Mesendoderm (in vitro differentiated cells): ENCODE data around the gene RUFY4.

Experiments used
- DNase-seq: peaks from one replicate; pipeline ENCODE4 v3.0.0; 2013
- H2AK5ac ChIP-seq: 2 replicates; pipeline ENCODE4 v1.6.1; 2013; ENCODE audit warnings: low read length, inconsistent platforms
- H2BK120ac ChIP-seq: 2 replicates; pipeline ENCODE4 v1.6.1; 2013; ENCODE audit warnings: low read depth, mild to moderate bottlenecking, low read length, moderate library complexity, mixed read lengths
- H2BK15ac ChIP-seq: replicated peaks from 2 replicates; pipeline ENCODE4 v1.6.1; 2013; ENCODE audit warnings: low read depth, mild to moderate bottlenecking, moderate library complexity
- H2BK5ac ChIP-seq: 2 replicates; pipeline ENCODE4 v1.6.1; 2013; ENCODE audit warnings: low read length, inconsistent platforms
- H3K18ac ChIP-seq: 2 replicates; pipeline ENCODE4 v1.6.1; 2013; ENCODE audit warnings: mild to moderate bottlenecking, low read length, mixed read lengths
- H3K23ac ChIP-seq: one replicate; pipeline ENCODE4 v1.6.1; 2013; ENCODE audit warnings: low read length
- H3K27ac ChIP-seq: 2 replicates; pipeline ENCODE4 v1.5.1; 2013; ENCODE audit warnings: low read depth, mild to moderate bottlenecking, inconsistent platforms, low read length, moderate library complexity
- H3K27me3 ChIP-seq: 2 replicates; pipeline ENCODE4 v1.6.1; 2013; ENCODE audit warnings: low read length, control low read depth, mild to moderate bottlenecking, inconsistent platforms; ENCODE audit not compliant: insufficient read depth, poor library complexity
- H3K36me3 ChIP-seq: 2 replicates; pipeline ENCODE4 v1.6.1; 2013; ENCODE audit warnings: low read length, inconsistent platforms; ENCODE audit not compliant: control insufficient read depth, insufficient read depth
- H3K4ac ChIP-seq: one replicate; pipeline ENCODE4 v1.6.1; 2013; ENCODE audit warnings: low read depth, mild to moderate bottlenecking, low read length, moderate library complexity
- H3K4me1 ChIP-seq: 2 replicates; pipeline ENCODE4 v1.6.1; 2013; ENCODE audit warnings: low read depth, low read length, inconsistent platforms; ENCODE audit not compliant: control insufficient read depth
- H3K4me2 ChIP-seq: 2 replicates; pipeline ENCODE4 v1.6.1; 2013; ENCODE audit warnings: low read length
- H3K4me3 ChIP-seq: 2 replicates; pipeline ENCODE4 v1.5.1; 2013; ENCODE audit warnings: mild to moderate bottlenecking, low read length
- H3K56ac ChIP-seq: one replicate; pipeline ENCODE4 v1.6.1; 2013; ENCODE audit warnings: low read length
- H3K79me1 ChIP-seq: 2 replicates; pipeline ENCODE4 v1.6.1; 2013; ENCODE audit warnings: low read length, inconsistent platforms
- H3K79me2 ChIP-seq: 2 replicates; pipeline ENCODE4 v1.6.1; 2013; ENCODE audit warnings: mild to moderate bottlenecking, low read length; ENCODE audit not compliant: control insufficient read depth, insufficient read depth
- H3K9ac ChIP-seq: 2 replicates; pipeline ENCODE4 v1.6.1; 2013; ENCODE audit warnings: low read length, inconsistent platforms
- H4K5ac ChIP-seq: one replicate; pipeline ENCODE4 v1.6.1; 2013; ENCODE audit warnings: low read length
- H4K8ac ChIP-seq: one replicate; pipeline ENCODE4 v1.6.1; 2013; ENCODE audit warnings: low read depth, mild to moderate bottlenecking, control low read depth, low read length, moderate library complexity
- WGBS: extraction: QIAGEN DNeasy Blood & Tissue Kit; methylation state at CpG from one replicate; pipeline ENCODE4 v1.1.7; 2013; ENCODE audit warnings: low lambda C conversion rate, missing lambda C conversion rate; ENCODE audit not compliant: insufficient coverage; ENCODE audit errors: extremely low coverage; 5-methylcytosine and 5-hydroxymethylcytosine counted together

The RUFY4 gene

GRCh38 chr2:218086478-218086877 lies 17.4 kb downstream of the RUFY4 start:
- no peak overlapping the region for H2BK5ac ChIP-seq
- H3K4me1 ChIP-seq: no peaks in the 10 kb centered on the region
- no peaks in the 10 kb centered on the region for H3K79me1 ChIP-seq
- no peak overlapping the region for H3K4me2 ChIP-seq
- no peak overlapping the region for H3K4me3 ChIP-seq
- no peak overlapping the region for H3K23ac ChIP-seq
- no peaks in the 10 kb centered on the region for H3K36me3 ChIP-seq
- no peak overlapping the region for H3K4ac ChIP-seq
- no peak for DNase-seq
- no peak overlapping the region for H3K9ac ChIP-seq
- H3K27me3 ChIP-seq: no peaks in the 10 kb centered on the region
- H3K27ac ChIP-seq: no peak overlapping the region
- no peak overlapping the region for H3K56ac ChIP-seq
- no peak overlapping the region for H4K8ac ChIP-seq
- H3K18ac ChIP-seq: no peak overlapping the region
- H2BK120ac ChIP-seq: no peak overlapping the region
- no peak overlapping the region for H2BK15ac ChIP-seq
- no peak overlapping the region for H2AK5ac ChIP-seq
- no peaks in the 10 kb centered on the region for H3K79me2 ChIP-seq
- H4K5ac ChIP-seq: no peak overlapping the region

GRCh38 chr2:218089259-218089658 lies 20.2 kb downstream of the RUFY4 start:
- no peak overlapping the region for H2BK15ac ChIP-seq
- H3K23ac ChIP-seq: no peak overlapping the region
- H3K79me2 ChIP-seq: no peaks in the 10 kb centered on the region
- H3K18ac ChIP-seq: no peak overlapping the region
- no peak overlapping the region for H3K4ac ChIP-seq
- no peak overlapping the region for H4K5ac ChIP-seq
- H2AK5ac ChIP-seq: no peak overlapping the region
- H3K4me3 ChIP-seq: no peak overlapping the region
- no peak overlapping the region for H3K9ac ChIP-seq
- H3K36me3 ChIP-seq: no peaks in the 10 kb centered on the region
- no peaks in the 10 kb centered on the region for H3K4me1 ChIP-seq
- no CpG with 5 or more reads among the region's 8 CpGs for WGBS
- no peak for DNase-seq
- no peak overlapping the region for H3K27ac ChIP-seq
- no peak overlapping the region for H3K4me2 ChIP-seq
- no peak overlapping the region for H2BK120ac ChIP-seq
- no peak overlapping the region for H2BK5ac ChIP-seq
- H3K56ac ChIP-seq: no peak overlapping the region
- no peaks in the 10 kb centered on the region for H3K79me1 ChIP-seq
- H3K27me3 ChIP-seq: no peaks in the 10 kb centered on the region
- H4K8ac ChIP-seq: no peak overlapping the region

GRCh38 chr2:218091746-218092145 lies 22.7 kb downstream of the RUFY4 start:
- no peaks in the 10 kb centered on the region for H3K27me3 ChIP-seq
- no peak for DNase-seq
- no peak overlapping the region for H3K23ac ChIP-seq

GRCh38 chr2:218093879-218094278 lies 24.8 kb downstream of the RUFY4 start:
- Histone ChIP-seq H2BK5ac (no peak overlapping the region), H2BK120ac (no peak overlapping the region), H3K18ac (no peak overlapping the region), H2AK5ac (no peak overlapping the region), H3K23ac (no peak overlapping the region), H3K4me2 (no peak overlapping the region), H3K4me1 (no peaks in the 10 kb centered on the region), H3K56ac (no peak overlapping the region), H4K5ac (no peak overlapping the region), H3K9ac (no peak overlapping the region), H4K8ac (no peak overlapping the region), H3K27ac (no peak overlapping the region), H3K79me1 (no peaks in the 10 kb centered on the region), H3K36me3 (no peaks in the 10 kb centered on the region), H2BK15ac (no peak overlapping the region), H3K27me3 (no peaks in the 10 kb centered on the region), H3K4me3 (no peak overlapping the region), H3K79me2 (no peaks in the 10 kb centered on the region), H3K4ac (no peak overlapping the region)
- no CpG with 5 or more reads among the region's 3 CpGs for WGBS
- DNase-seq: no peak

More at GRCh38 chr2:218091746-218092145, 22.7 kb downstream of the RUFY4 start:
- no peaks in the 10 kb centered on the region for H3K4me1 ChIP-seq
- H2AK5ac ChIP-seq: no peak overlapping the region
- H4K5ac ChIP-seq: no peak overlapping the region
- H3K79me1 ChIP-seq: no peaks in the 10 kb centered on the region
- H4K8ac ChIP-seq: no peak overlapping the region
- no CpG with 5 or more reads among the region's 3 CpGs for WGBS
- no peak overlapping the region for H3K18ac ChIP-seq
- H3K36me3 ChIP-seq: no peaks in the 10 kb centered on the region
- H3K56ac ChIP-seq: no peak overlapping the region
- H3K79me2 ChIP-seq: no peaks in the 10 kb centered on the region
- H2BK5ac ChIP-seq: no peak overlapping the region
- no peak overlapping the region for H2BK120ac ChIP-seq
- no peak overlapping the region for H3K4ac ChIP-seq
- no peak overlapping the region for H3K4me3 ChIP-seq
- no peak overlapping the region for H2BK15ac ChIP-seq
- no peak overlapping the region for H3K9ac ChIP-seq
- H3K4me2 ChIP-seq: no peak overlapping the region
- H3K27ac ChIP-seq: no peak overlapping the region

GRCh38 chr2:218095853-218096252 lies 26.8 kb downstream of the RUFY4 start:
- H2BK120ac ChIP-seq: no peak overlapping the region
- H3K27me3 ChIP-seq: no peaks in the 10 kb centered on the region
- DNase-seq: no peak

GRCh38 chr2:218097975-218098374 lies 28.9 kb downstream of the RUFY4 start:
- H3K23ac ChIP-seq: no peak overlapping the region
- H3K18ac ChIP-seq: no peak overlapping the region
- H3K27ac ChIP-seq: no peak overlapping the region
- no peak overlapping the region for H2BK5ac ChIP-seq
- no peak overlapping the region for H3K4me3 ChIP-seq
- H4K5ac ChIP-seq: no peak overlapping the region
- no peak overlapping the region for H3K4ac ChIP-seq
- no peaks in the 10 kb centered on the region for H3K79me2 ChIP-seq
- no peak for DNase-seq
- no peaks in the 10 kb centered on the region for H3K36me3 ChIP-seq
- H2AK5ac ChIP-seq: no peak overlapping the region
- H3K9ac ChIP-seq: no peak overlapping the region
- no CpG with 5 or more reads among the region's 3 CpGs for WGBS
- no peak overlapping the region for H3K56ac ChIP-seq
- H3K4me2 ChIP-seq: no peak overlapping the region
- H4K8ac ChIP-seq: no peak overlapping the region
- no peaks in the 10 kb centered on the region for H3K27me3 ChIP-seq
- H2BK120ac ChIP-seq: no peak overlapping the region
- no peaks in the 10 kb centered on the region for H3K79me1 ChIP-seq
- no peak overlapping the region for H2BK15ac ChIP-seq
- no peaks in the 10 kb centered on the region for H3K4me1 ChIP-seq

More at GRCh38 chr2:218095853-218096252, 26.8 kb downstream of the RUFY4 start:
- Histone ChIP-seq H4K5ac (no peak overlapping the region), H3K4me1 (no peaks in the 10 kb centered on the region), H3K4me2 (no peak overlapping the region), H3K4ac (no peak overlapping the region), H4K8ac (no peak overlapping the region), H2BK5ac (no peak overlapping the region), H3K23ac (no peak overlapping the region), H3K79me1 (no peaks in the 10 kb centered on the region), H3K9ac (no peak overlapping the region), H3K79me2 (no peaks in the 10 kb centered on the region), H3K56ac (no peak overlapping the region), H3K36me3 (no peaks in the 10 kb centered on the region), H2AK5ac (no peak overlapping the region), H3K4me3 (no peak overlapping the region), H3K18ac (no peak overlapping the region), H2BK15ac (no peak overlapping the region), H3K27ac (no peak overlapping the region)
- WGBS: no CpG with 5 or more reads among the region's 8 CpGs
